Stimulated activated naive CD8-positive, alpha-beta T cell treated with anti-CD3 and anti-CD28 coated beads, Interleukin-15, amount 100 ng/mL, for 72 hours (primary cell): ENCODE results near the gene ITIH3.

Experiments
- ATAC-seq: fragments of 150-1000 bp; cut with Tn5 transposase; 2 replicates; pipeline ENCODE4 v1.10.0; 2021; ENCODE audit warnings: mild to moderate bottlenecking, moderate library complexity
- DNase-seq, 2 donors: peaks; one replicate each; pipeline ENCODE4 v3.0.0; 2021 to 2022
- H3K27ac Mint-ChIP-seq, 2 donors: one replicate each; pipeline ENCODE4 v1.8.0; 2022; ENCODE audit warnings: mild to moderate bottlenecking in 2 of 2, mixed read lengths in 2 of 2, moderate library complexity in 2 of 2
- H3K27me3 Mint-ChIP-seq: one replicate; pipeline ENCODE4 v1.8.0; 2022; ENCODE audit warnings: mixed read lengths
- H3K4me1 Mint-ChIP-seq: one replicate; pipeline ENCODE4 v1.8.0; 2022; ENCODE audit warnings: mild to moderate bottlenecking, mixed read lengths
- H3K4me3 Mint-ChIP-seq, 2 donors: one replicate each; pipeline ENCODE4 v1.8.0; 2022; ENCODE audit warnings: mild to moderate bottlenecking in 2 of 2, mixed read lengths in 2 of 2, moderate library complexity in 1 of 2
- H3K9me3 Mint-ChIP-seq, 2 donors: one replicate each; pipeline ENCODE4 v1.8.0; 2022; ENCODE audit warnings: mixed read lengths in 2 of 2

ITIH3 gene

GRCh38 chr3:52777127-52777958 is 17.3 kb upstream of the ITIH3 start, which contains the start of gene ITIH1:
Gene ITIH1, plus strand, starts transcription at chr3:52777599. Its CDS starts 17 bp downstream, at chr3:52777616.
- Mint-ChIP-seq H3K4me3 (no peak within 1 kb of the TSS), H3K27me3 (peaks cover 14% of the 10 kb centered on the region), H3K27ac (peak within 1 kb of the TSS in 1 of 2 donors; percentile 13), H3K9me3 (no peaks in the 10 kb centered on the region), H3K4me1 (no peaks in the 10 kb centered on the region)
- ATAC-seq = no peak
- DNase-seq = no peak

GRCh38 chr3:52777959-52778805 is 16.4 kb upstream of the ITIH3 start:
- peaks cover 14% of the 10 kb centered on the region for H3K27me3 Mint-ChIP-seq
- no peaks in the 10 kb centered on the region for H3K4me1 Mint-ChIP-seq
- H3K9me3 Mint-ChIP-seq = no peaks in the 10 kb centered on the region
- DNase-seq = no peak
- H3K4me3 Mint-ChIP-seq = no peak overlapping the region
- no peak for ATAC-seq
- H3K27ac Mint-ChIP-seq = no peak overlapping the region

GRCh38 chr3:52779011-52779836 is 15.4 kb upstream of the ITIH3 start:
- H3K27ac Mint-ChIP-seq = no peak overlapping the region
- no peaks in the 10 kb centered on the region for H3K9me3 Mint-ChIP-seq
- H3K4me3 Mint-ChIP-seq = no peak overlapping the region
- no peak for ATAC-seq
- H3K27me3 Mint-ChIP-seq = peaks cover 14% of the 10 kb centered on the region
- DNase-seq = no peak
- H3K4me1 Mint-ChIP-seq = no peaks in the 10 kb centered on the region

- no peaks in the 10 kb centered on the region for H3K4me1 Mint-ChIP-seq
- no peaks in the 10 kb centered on the region for H3K9me3 Mint-ChIP-seq
- H3K27ac Mint-ChIP-seq = no peak overlapping the region
- peaks cover 14% of the 10 kb centered on the region for H3K27me3 Mint-ChIP-seq
- no peak overlapping the region for H3K4me3 Mint-ChIP-seq
- DNase-seq = no peak
- no peak for ATAC-seq
These were observed 14.6 kb upstream of the ITIH3 start for GRCh38 chr3:52779837-52780585.

- Mint-ChIP-seq H3K4me3 (no peak overlapping the region), H3K27me3 (peaks cover 14% of the 10 kb centered on the region), H3K4me1 (no peaks in the 10 kb centered on the region), H3K27ac (no peak overlapping the region), H3K9me3 (no peaks in the 10 kb centered on the region)
- DNase-seq = no peak
- ATAC-seq = no peak
These were observed 12.9 kb upstream of the ITIH3 start for GRCh38 chr3:52781741-52782140.

GRCh38 chr3:52782412-52783210 is 12.0 kb upstream of the ITIH3 start:
- no peaks in the 10 kb centered on the region for H3K9me3 Mint-ChIP-seq
- ATAC-seq (no peak), DNase-seq (no peak)
- no peak overlapping the region for H3K27ac Mint-ChIP-seq
- no peak overlapping the region for H3K4me3 Mint-ChIP-seq
- H3K4me1 Mint-ChIP-seq = no peaks in the 10 kb centered on the region
- peaks cover 14% of the 10 kb centered on the region for H3K27me3 Mint-ChIP-seq

GRCh38 chr3:52783211-52783555 is 11.4 kb upstream of the ITIH3 start:
- no peak for ATAC-seq
- no peak for DNase-seq
- Mint-ChIP-seq H3K9me3 (no peaks in the 10 kb centered on the region), H3K27me3 (peaks cover 14% of the 10 kb centered on the region), H3K4me1 (no peaks in the 10 kb centered on the region), H3K4me3 (no peak overlapping the region), H3K27ac (no peak overlapping the region)

GRCh38 chr3:52784021-52784621 is 10.5 kb upstream of the ITIH3 start:
- H3K4me1 Mint-ChIP-seq = no peaks in the 10 kb centered on the region
- ATAC-seq = no peak
- H3K27ac Mint-ChIP-seq = no peak overlapping the region
- no peaks in the 10 kb centered on the region for H3K9me3 Mint-ChIP-seq
- H3K4me3 Mint-ChIP-seq = no peak overlapping the region
- DNase-seq = no peak
- peaks cover 14% of the 10 kb centered on the region for H3K27me3 Mint-ChIP-seq

- no peak overlapping the region for H3K4me3 Mint-ChIP-seq
- peaks cover 14% of the 10 kb centered on the region for H3K27me3 Mint-ChIP-seq
- no peak for DNase-seq
- no peak for ATAC-seq
- no peak overlapping the region for H3K27ac Mint-ChIP-seq
- H3K9me3 Mint-ChIP-seq = no peaks in the 10 kb centered on the region
- no peaks in the 10 kb centered on the region for H3K4me1 Mint-ChIP-seq
These were observed 9.5 kb upstream of the ITIH3 start for GRCh38 chr3:52784931-52785590.

- no peak for DNase-seq
- H3K27me3 Mint-ChIP-seq = peaks cover 6% of the 10 kb centered on the region
- H3K27ac Mint-ChIP-seq = no peak overlapping the region
- H3K9me3 Mint-ChIP-seq = no peaks in the 10 kb centered on the region
- no peaks in the 10 kb centered on the region for H3K4me1 Mint-ChIP-seq
- no peak for ATAC-seq
- H3K4me3 Mint-ChIP-seq = no peak overlapping the region
These were observed 8.0 kb upstream of the ITIH3 start for GRCh38 chr3:52786330-52787215.

GRCh38 chr3:52787246-52787645 is 7.3 kb upstream of the ITIH3 start:
- ATAC-seq = no peak
- Mint-ChIP-seq H3K9me3 (no peaks in the 10 kb centered on the region), H3K27ac (no peak overlapping the region), H3K4me3 (no peak overlapping the region), H3K4me1 (no peaks in the 10 kb centered on the region), H3K27me3 (no peaks in the 10 kb centered on the region)
- DNase-seq = no peak

- Mint-ChIP-seq H3K4me1 (no peaks in the 10 kb centered on the region), H3K9me3 (no peaks in the 10 kb centered on the region), H3K27me3 (no peaks in the 10 kb centered on the region), H3K4me3 (no peak overlapping the region), H3K27ac (no peak overlapping the region)
- ATAC-seq (no peak), DNase-seq (no peak)
These were observed 6.6 kb upstream of the ITIH3 start for GRCh38 chr3:52787672-52788625.
